22Rv1 (cell line): Measurements from ENCODE around the gene IL1R2.

ENCODE experiments used
- CTCF ChIP-seq: fragments of 450-650 bp; IDR thresholded peaks from 2 replicates; pipeline ENCODE4 v1.5.1; 2017; ENCODE audit warnings: mild to moderate bottlenecking
- ZFX ChIP-seq: fragments of 450-650 bp; IDR thresholded peaks from 2 replicates; pipeline ENCODE4 v1.6.1; 2017; ENCODE audit warnings: antibody characterized with exemption, borderline replicate concordance

- TF ChIP-seq CTCF = no peak
- no peak for TF ChIP-seq ZFX
These were observed 17.1 kb upstream of the IL1R2 start for GRCh38 chr2:101974663-101975062.
